GM21529 (cell line): ENCODE measurements around the gene AP2B1.

Source experiments
- ATAC-seq: cut with Tn5 transposase; IDR thresholded peaks from one replicate; pipeline ENCODE4 v1.9.1; 2021; ENCODE audit not compliant: unreplicated experiment

Gene AP2B1

DNA sequence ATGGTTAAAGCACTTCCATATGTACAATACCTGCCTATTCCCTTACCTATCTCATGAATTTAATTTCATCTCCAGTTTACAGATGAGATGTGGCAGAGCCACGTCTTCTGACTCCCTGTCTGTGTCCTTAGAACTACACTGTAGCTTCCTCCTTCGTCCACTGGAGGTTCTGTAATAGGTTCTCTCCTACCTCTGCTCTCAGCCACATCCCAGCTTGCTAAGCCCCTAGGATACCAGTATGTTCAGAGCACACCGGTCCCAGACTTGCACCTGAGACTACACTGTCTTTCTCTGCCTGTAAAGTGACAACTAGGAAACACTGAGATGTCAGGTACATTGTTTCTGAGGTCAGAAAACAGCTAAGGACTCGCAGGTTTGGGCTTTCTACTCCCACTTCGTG, 140.5 kb downstream of the AP2B1 start:
- no peak for ATAC-seq

DNA sequence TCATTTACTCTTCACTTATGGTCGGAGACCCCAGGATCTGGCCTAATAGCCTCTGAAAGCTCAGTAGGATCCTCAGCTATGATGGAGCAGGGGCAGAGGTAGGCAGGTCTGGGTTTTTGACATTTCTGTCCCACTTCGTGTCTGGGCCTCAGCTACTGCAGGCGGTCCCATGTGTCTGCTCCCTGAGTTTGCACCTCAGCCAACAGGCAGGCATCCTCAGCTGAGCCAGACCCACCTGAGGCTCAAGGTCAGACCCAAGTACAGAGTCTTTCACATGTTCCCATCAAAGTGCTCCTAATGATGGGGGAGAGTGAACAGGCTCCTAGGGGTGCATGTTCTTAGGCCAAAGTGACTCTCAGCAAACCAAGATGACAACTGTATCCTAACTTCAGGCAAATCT, 141.4 kb downstream of the AP2B1 start:
- ATAC-seq, result no peak

DNA sequence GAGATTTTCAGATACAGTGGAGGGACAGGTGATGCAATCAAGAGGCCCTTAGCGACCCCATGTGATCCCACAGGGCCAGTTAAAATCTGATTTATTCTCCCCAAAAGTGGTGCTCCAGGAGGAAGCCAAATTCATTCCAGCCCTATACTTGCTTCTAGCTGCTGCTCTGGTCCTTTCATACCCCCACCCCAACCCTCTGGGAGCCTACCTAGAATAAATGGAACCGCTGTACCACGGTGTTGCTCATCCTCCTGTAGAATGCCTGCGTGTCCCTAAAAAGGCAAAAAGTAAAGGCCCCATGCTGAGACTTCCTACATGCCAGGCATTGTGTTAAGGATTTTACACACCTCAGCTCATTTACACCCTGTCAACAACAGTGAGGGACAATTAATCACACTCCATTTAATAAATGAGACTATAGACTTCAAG, 142.3 kb downstream of the AP2B1 start:
- ATAC-seq, result no peak

DNA sequence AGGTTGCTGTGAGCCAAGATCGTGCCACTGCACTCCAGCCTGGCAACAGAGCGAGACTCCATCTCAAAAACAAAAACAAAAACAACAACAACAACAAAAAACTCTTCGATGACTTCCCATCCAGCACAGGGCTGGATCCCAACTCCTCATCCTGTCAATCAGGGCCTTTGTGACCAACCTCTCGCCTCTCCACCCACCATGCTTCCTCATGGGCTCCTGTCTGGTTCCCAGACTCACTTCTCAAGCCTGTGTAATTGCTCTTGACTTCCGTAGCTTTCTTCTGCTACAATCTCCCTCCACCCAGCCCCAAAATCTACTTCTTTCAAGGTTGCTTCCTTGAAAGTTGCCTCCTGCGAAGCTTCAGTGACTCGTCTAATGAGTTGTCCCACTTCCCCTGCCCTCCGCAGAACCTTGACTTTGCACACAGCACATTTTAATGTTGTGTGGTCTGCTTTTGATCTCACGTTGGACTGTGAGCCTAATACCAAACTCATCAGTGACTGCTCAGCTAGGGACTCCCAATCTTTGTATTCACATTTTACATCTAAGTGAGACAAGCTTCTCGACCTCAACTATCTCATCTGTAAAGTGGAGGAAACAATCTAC, 143.4 kb downstream of the AP2B1 start:
- no peak for ATAC-seq

DNA sequence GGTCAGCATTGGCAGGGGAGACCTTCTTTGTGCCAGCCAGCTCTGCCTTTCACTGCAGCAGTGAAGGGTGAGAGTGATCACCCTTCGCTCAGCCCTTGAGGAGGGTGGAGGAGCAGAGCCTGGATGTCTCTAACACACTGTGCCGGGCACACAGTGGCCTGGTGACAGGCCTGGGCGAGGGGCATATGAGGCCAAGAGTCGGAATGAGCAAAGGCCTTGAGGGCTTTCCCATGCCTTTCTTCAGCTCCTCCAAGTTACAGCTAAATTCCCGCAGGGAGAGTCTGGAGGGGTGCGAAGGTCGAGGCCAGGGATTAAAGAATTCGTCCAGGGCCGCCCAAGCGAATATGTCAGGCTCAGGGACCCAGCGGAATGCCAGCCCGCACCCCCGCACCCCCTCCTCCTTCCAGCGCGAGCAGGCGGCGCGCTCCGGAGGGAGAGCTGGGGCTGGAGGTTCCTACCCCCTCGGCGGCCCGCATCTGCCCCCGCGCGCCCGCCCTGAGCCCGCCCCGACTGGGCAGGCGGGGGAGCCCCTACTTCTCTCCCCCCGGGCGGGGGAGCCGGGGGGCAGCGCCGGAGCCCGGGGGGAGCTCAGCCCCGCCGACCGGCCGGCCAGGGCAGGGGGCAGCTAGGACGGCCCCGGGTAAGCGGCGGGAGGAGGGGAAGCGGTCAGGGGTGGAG, 144.3 kb downstream of the AP2B1 start, which contains the start of gene RASL10B:
Gene RASL10B (plus strand): TSS at position 401 of the 678 bp plus-strand sequence. CDS start 3,546 bp downstream, outside the sequence.
- no peak for ATAC-seq

DNA sequence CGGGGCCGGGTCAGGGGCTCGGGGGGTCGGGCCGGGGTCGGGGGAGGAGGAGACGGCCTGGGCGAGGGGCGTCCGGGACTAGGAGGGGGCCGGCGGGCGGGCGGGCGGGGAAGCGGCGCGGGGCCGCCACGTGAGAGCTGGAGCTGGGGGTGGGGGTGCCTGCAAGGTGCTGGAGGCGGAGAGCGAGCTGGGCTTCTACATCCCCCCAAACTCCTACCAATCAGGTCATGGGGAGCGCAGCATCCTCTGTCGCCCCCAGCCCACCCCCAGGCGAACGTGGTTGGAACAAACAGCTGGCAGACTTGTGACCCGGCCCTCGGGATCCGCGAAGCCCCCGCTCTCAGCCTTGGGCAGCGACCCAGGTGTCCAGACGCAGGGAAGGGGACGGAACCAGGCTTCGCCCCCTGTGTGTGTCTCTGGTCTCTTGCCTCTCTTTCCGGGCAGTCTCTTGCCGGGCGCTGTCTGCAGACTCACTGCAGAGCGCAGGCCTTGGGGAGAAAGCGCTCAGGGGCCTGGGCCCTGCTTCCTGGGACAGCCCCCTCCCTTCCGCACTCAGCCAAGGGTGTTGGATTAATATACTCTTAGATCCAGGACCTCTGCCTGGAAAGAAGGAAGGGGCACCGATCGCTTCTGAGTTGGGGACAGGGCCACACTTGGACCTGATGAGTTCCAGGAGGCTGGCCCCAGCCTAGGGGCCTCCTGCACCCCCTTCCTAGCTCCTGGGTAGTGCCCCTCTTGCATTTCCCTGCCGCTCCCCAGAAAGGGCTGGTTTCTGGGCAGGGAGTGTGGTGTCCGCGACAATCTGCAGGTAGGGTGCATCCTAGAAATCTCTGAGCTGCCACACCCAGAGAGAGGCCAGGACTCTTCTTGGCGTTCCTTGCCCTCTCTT, 145.0 kb downstream of the AP2B1 start:
- no peak for ATAC-seq

DNA sequence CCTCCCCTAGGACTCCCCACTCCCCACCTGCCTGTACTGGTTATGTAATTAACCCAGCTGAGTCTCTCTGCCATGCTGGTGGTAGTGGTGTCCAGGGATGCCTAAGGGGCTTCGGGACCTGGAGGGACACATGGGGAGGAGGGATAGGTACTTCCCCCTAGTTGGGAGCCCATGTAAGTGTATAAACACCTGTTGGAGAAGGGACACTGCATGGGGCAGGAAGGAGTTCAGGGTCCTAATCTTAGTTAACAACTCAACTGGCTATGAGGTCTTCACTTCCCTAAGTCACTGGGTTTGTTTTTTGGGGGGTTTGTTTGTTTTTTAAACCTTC, 145.6 kb downstream of the AP2B1 start:
- ATAC-seq, result no peak

DNA sequence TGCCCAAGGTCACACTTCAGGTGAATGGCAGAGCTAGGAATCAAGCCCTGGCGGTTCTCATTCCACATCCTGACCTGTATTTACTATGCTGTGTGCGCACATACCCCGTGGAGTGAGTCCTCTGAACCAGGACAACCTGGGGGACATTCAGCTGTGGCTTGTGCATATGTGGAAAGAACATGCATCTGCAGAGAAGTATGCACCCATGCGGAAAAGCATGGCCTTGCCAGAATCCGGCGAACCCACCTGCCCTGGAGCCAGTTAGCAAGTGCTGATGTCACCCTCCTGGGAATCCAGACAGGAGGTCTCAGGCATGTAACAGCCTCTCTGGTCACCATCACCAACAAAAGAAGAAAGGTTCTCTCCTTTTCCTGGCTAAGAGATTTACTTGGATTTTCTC, 146.2 kb downstream of the AP2B1 start:
- no peak for ATAC-seq

DNA sequence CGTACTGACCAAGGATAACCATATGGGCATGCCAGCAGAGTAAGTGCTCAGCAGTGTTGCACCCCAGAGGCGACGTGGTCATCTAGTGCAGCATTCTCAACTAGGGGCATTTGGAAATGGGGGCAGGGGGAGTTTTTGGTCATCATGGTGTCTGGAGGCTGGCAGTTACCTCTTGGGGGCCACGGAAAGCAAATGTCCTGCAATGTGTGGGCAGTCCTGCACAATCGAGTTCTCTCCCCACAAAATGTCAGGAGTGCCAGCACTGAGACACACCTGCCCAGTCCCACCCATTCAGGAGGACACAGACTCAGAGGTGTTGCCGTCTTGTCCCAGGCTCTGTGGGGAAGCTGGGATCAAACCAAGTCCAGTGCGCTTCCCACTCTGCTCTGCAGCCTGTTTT, 147.3 kb downstream of the AP2B1 start:
- no peak for ATAC-seq

DNA sequence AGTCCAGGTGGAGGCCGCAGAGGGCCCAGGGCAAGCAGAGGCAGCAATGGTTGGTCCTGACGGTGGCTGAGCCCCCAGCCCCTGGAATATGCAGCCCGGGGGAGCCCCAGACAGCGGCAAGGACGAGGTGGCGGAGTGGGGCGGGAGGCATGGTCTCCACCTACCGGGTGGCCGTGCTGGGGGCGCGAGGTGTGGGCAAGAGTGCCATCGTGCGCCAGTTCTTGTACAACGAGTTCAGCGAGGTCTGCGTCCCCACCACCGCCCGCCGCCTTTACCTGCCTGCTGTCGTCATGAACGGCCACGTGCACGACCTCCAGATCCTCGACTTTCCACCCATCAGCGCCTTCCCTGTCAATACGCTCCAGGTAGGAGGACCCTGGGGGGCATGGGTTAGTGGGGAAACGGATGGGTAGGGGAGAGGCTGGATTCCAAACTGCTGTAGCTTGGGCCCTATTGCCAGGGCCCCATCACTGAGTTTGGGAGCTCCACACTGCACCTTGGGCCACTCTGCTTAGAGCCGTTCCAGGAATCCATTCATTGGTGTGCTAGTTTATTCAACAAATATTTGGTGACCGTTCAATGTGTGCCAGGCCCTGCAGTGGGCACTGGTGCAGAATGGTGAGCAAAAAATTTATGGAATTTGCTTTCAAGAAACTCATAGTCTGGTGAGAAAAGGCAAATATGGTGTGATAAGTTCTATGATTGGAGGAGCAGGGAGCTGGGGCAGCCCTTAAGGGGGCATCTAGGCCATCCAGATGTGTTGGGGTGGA, 148.1 kb downstream of the AP2B1 start:
- no peak for ATAC-seq

DNA sequence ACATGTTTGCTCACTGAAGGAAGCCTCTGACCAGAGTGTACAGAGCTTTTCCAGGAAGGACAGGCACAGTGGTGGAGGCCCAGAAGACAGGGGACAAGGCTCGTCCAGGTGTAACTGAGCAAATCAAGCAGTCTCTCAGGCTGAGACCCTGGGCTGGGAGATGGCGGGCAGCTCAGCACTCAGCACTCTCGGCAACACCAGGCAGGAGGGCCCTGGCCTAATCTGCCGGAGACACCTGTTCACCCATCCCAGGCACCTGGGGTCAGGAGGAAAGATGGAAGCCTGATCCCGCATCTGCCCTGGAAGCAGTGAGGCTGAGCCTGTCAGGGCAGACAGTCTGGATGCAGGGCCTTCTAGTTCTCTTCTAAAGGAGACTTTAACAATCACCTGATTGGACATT, 149.1 kb downstream of the AP2B1 start:
- ATAC-seq, result no peak

DNA sequence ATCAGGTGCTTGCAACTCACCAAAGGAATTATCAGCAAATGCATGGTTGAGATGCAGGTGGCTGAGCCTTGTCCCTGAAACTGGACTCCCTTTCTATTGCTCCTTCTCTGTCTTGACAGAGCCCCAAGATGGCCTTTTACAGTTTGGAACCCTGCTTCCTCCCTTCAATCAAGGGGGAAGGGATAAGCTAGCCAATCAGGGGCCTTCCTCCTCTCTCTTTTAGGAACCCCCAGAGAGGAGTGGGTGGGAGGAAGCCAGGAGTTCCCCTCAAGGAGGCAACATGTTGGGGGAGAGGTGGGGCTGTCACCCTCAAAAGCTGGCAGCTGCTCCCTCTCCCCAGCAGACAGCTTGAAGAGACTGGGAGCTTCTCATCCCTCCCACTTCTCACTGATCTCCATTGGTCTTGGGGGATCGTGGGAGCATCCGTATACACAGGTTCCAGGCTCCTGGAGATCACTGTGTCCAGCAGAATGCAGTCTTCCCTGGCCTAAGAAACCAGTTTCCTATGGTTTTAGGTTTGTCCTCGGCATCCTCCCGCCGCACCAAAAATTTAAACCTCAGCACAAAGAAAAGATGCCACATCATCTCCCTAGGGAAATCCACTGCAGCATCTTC, 151.5 kb downstream of the AP2B1 start:
- no peak for ATAC-seq

DNA sequence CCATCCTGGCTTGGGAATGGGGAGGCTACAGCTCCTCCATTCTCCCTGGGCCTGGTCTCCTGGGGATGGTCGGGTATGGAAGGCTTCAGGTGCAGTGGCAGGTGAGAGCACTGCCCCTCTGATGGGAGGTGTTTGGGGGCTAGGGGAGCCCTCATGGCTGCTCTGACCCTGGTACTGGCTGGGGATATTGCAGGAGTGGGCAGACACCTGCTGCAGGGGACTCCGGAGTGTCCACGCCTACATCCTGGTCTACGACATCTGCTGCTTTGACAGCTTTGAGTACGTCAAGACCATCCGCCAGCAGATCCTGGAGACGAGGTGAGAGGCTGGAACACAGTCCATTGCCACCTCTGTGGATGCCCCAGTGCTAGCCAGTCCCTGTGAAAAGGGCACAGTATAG, 153.1 kb downstream of the AP2B1 start:
- no peak for ATAC-seq

DNA sequence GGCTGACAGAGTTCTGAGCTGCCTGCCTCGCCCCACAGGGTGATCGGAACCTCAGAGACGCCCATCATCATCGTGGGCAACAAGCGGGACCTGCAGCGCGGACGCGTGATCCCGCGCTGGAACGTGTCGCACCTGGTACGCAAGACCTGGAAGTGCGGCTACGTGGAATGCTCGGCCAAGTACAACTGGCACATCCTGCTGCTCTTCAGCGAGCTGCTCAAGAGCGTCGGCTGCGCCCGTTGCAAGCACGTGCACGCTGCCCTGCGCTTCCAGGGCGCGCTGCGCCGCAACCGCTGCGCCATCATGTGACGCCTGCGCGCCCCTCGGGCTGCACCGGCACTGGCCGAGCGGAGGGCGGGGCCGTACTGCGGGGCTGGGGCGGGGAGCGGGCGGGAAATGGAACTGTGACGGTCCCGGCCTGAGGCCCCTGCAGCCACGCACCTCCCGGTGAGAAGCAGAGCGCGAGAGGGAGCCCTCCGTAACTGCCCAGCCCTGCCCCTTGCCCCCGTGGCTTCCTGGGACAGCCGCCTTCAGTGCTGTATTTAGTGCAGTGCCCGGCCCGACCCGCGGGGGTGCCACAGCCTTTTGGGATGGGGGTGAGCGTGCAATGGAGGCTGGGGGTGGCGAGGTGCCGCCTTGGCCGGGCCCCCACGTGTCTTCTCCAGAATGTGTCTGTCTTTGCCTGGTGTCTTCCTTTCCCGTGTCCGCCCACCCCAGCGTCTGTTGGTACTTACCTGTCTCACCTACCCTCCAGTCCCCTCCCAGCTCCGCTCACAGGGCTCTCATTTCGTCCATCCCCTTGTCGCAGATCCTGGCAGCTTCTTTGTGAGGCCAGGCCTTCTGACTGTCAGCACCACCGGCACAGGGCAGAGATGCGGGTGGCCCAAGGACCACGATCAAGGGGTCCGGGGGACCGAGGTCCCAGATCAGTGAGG, 154.1 kb downstream of the AP2B1 start:
- no peak for ATAC-seq

DNA sequence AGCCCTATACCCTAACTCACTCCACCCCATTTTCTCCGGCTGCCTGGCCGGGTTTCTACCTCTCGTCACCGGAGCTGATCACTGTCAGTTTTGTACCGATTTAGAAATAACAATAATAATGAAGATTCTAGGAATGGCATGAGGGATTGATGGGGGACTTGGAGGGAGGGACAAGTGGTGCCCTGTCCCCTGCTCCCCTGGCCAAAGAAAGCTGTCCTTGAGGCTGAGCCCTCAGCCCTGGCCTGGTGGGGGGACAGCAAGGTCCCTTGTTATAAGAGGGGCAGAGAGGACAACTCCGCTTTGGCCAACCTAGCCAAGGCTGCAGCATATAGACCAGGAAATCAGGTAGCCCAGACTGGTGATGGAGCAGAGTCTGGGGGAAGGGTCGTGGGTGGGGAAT, 155.4 kb downstream of the AP2B1 start:
- no peak for ATAC-seq

DNA sequence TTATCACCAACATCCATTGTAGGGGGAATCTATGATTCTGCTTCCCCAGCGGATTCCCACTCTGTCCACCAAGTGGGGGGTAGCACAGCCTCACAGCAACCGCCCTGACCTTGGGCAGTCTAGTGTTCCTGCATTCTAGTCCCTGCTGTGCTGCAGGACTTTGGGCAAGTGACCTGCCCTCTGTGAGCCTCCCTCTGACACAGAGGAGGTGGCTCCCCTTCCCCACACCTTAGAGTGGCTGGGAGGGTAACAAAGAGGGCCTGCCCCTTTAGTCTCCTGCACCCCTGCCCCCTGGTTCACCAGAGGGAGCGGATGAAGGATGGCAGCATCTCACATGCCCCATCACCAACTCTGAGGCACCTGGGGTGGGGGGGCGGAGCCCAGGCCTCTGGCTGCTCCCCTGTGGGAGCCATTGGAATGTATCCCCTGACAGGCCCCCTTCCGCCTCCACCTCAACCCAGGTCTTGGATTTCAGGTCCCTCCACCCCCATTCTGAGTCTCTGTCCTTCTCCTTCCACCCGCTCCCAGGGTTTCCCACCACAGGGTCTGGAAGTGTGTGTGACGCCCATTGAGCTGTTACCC, 155.9 kb downstream of the AP2B1 start:
- no peak for ATAC-seq

DNA sequence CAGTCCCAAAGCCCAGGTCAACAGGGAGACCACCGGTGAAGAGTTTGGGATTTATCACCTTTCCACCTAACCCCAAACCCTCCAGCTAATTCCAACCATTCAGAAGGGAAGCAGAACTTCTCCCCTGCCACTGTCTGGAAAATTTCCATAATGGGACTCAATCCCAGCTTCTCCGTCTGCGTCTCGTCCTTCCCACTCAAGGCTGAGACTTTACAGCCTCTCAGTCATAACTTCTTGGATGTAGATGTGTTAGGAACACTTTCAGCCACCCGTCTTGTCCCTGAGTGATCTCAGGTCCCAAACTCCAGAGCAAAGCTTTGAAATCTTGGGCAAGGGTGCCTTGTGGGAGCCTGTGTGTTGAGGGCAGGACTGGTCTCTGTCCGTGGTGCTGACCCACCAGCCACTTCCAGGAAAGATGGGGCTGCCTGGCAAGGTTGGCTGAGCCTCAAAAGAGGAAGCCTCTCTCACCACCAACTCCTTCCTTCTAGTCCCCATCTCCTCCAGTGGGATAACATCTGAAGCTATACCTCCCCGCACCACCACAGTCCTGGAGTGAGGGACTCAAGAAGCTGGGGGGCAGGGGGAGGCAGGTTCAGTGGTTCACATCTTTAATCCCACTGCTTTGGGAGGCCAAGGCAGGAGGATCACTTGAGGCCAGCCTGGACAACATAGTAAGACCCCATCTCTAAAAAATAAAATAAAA, 156.7 kb downstream of the AP2B1 start:
- ATAC-seq, result no peak

DNA sequence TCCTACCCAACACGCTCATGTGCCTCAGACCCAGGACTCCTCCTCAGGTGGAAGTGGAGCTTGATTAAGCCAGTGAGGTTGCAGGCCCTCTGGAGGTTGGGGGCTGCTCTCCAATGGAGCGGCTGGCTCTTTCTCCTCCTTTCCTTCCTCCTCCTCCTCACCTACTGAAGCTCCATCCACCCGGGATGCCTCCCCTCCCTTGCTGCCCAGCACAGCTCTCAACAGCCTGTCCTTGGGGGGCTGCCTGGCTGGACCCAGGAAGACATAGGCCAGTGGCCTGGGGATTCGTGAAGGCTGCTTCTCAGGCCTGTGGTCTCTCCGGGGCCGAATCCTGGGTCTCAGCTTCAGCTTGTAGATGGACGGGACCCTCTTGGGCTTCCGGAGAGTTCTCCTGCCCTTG, 157.7 kb downstream of the AP2B1 start:
- ATAC-seq, result no peak

DNA sequence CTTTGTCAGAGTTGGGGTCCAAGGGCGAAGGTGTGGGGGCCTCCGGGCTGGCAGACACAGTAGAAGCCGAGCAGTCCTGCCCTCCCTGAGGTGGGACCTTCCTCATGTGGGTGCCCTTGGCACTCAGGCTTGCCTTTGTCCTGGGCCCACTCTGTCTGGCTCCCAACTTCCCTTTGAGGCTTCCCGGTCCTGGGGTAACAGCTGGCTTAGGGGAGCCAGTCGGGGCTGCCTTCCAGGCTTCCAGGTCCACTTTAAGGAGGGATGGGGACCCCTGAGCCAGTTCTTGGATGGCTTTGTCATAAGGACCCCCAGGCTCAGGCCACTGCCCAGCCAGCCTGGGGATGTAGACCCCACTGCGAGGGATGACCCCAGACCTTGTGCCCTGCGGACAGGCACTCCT, 158.1 kb downstream of the AP2B1 start:
- ATAC-seq, result no peak
